GM18517 (cell line): ENCODE results near the gene ADK.
"Not testable (repeated sequence)": the region's sequence is repeated elsewhere in the genome, so short reads cannot be mapped to it uniquely, and the experiment has no call there.

ENCODE experiments used
- ATAC-seq: cut with Tn5 transposase; IDR thresholded peaks from one replicate; pipeline ENCODE4 v1.9.1; 2021; ENCODE audit warnings: mild to moderate bottlenecking, moderate library complexity; ENCODE audit not compliant: unreplicated experiment

ADK gene

DNA sequence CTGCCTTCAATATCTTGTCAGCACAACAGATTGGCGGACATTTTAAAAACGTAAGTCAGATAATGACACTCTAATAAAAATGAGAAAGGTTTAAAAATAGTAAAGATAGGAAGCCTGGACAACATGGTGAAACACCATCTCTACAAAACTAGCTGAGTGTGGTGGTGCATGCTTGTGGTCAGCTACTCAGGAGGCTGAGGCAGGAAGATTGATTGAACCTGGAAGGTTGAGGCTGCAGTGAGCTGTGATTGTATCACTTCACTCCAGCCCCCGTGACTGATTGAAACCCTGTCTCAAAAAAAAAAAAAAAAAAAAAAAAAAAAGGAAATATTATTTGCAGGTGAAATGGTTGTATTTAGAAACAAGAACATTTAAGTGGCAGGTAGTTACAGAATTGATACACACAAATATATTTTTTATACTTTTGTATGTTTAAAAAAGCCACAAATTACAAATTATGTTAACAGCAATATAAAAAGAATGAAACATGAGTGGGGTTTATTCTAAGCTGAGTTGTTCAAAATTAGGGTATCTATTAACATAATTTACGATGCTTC is 141.9 kb downstream of the ADK start:
- no peak for ATAC-seq

DNA sequence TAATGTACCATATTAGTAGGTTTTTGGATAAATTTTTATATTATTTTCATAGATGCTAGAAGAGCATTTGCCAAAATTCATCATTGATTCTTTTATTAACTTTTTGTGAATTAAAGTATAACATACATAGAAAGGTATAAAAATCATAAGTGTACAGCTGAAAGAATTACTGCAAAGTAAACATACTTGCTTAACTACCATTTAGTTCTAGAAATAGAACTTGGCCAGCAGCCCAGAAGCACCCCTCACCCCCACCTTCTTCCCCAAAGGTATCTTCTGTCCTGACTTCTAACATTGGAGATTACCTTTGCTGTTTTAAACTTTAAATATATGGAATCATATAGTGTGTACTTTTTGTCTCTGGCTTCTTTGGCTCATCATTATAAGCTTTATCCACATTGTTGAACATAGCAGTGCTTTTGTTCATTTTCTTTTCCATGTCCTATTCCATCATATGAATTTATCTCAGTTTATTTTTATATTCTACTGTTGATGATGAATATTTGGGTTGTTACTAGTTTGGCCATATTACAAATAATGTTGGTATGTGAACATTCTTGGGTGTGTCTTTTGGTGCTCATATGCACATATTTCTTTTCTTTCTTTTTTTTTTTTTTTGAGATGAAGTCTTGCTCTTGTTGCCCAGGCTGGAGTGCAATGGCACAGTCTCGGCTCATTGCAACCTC is 142.8 kb downstream of the ADK start:
- ATAC-seq: no peak

DNA sequence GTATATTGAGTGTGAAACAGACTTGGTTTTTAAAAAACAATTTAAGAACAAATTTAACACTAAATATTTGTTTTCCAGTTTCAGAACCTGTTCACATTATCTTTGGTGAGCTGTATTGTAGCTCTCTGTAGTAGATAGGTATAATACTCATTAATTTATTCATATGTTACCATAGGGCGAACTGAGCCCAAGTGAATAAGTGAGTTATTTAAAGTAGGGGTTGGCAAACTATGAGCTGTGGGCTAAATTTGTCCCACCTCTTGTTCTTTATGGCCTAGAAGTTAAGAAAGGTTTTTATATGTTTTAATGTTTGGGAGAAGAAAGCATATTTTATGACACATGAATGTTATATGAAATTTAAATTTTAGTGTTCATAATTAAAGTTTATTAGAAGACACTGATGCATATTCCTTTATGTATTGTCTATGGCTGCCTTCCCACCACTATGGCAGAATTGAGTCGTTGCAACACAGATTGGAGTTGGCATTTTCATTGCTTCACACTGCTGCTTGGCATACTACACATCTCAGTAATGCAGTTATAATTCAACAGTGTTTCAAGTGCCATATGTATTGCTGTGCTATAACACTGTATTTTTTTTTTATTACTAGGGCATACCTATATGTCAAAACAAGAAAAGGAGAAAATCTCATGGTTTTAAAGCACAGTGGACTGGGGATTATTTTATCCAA is 146.5 kb downstream of the ADK start:
- no peak for ATAC-seq

DNA sequence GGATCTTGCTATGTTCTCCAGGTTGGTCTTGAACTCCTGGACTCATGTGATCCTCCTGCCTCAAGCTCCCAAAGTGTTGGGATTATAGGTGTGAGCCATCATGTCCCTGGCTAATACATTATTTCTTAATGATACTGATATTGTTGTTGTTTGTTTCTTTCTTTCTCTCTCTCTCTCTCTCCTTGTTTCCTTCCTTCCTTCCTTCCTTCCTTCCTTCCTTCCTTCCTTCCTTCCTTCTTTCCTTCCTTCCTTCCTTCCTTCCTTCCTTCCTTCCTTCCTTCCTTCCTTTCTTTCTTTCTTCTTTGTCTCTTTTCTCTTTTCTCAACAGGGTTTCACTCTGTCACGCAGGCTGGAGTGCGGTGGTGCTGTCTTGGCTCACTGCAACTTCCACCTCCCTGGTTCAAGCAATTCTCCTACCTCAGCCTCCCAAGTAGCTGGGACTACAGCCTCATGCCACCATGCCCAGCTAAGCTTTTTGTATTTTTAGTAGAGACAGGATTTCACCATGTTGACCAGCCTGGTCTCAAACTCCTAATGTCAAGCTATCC is 149.1 kb downstream of the ADK start:
- ATAC-seq: not testable (repeated sequence)

DNA sequence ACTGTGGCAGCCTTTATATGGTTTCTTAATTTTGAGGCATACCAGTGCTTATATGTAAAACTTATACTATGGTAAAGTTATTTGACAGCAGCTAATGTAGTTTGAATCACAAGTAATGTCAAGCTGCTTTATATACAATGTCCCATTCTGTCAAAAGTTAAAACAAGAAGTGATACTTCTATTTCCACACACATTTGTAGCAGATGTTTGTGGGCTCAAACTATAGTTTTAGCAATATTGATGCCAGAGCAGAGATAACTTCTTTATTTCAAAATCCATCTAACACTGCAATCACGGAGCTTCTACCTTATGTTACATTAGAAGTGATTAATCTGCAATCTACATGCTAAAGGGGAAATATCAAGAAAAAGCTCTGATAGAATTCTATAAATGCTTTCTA is 149.6 kb downstream of the ADK start:
- ATAC-seq: no peak

DNA sequence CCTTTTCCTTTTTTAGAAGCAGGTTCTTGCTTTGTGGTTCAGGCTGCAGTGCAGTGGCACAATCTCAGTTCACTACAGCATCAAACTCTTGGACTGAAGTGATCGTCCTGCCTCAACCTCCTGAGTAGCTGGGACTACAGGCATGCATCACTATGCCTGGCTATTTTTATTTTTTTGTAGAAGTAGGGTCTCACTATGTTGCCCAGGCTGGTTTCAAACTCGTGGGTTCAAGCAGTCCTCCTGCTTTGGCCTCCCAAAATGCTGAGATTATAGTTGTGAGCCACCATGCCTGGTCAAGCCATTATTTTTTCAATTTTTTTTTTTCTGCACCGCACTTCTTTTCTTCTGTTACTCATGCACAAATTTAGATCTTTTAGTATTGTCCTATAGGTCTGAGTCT is 154.7 kb downstream of the ADK start:
- no peak for ATAC-seq

DNA sequence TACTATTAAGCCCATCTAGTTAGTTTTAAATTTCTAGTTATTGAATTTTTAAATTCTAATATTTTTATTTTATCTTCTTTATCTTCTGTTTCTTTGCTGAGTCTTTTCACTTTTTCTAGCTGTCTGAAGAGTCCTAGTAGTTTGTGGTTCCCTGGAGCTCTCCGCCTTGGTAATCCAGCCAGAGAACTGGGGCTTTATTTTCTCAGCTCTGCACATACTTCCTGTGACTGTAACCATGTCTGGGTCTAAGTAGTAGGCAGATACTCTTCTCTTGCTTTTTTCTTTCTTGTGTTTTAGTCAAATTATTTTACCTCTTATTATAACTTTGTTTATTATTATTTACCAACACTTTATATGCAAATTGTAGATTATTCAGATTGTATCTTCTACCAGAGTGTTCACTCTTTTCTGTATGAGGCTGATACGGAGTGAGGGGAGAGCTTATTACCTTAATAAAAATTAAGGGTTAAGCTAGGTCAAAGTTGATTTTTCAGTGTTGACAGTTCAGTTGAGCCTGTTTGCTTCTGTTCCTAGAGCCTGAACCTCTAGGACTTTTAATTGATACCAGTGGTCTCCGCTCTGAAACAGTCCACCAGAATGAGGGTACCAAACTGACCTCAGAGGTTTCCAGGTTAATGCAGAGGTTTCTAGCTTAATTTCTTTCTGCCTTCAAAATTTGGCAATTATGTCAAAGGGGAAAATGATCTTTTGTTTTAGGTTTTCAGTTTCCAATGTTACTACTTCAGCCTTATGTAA is 155.4 kb downstream of the ADK start:
- ATAC-seq: no peak

DNA sequence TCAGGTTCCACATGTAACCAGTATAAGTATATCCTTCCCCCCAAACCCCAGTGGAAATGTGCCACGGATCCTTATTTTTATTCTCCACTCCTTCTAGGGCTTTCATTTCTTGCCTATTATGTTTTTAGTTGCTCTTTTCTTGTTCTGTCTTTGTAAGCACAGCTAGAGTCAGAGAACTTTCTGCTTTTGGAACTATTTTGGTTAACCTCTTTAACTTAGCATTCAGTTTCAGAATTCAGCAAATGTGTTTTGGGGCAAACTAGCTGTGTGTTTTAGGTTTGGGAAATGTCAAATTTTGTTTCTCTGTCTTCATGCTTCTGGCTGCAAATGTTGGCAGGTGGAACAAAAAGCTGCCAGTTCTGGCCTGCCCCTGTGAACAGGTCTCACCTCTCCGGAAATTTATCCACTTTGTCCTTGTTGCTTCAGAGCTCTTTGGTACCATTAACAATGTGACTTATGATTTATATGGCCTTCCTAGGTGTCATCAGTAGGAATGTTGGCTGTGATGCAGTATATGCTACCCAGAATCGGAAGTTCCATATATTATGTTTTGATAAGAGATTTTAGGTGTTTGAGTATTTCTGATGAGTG is 156.1 kb downstream of the ADK start:
- no peak for ATAC-seq

DNA sequence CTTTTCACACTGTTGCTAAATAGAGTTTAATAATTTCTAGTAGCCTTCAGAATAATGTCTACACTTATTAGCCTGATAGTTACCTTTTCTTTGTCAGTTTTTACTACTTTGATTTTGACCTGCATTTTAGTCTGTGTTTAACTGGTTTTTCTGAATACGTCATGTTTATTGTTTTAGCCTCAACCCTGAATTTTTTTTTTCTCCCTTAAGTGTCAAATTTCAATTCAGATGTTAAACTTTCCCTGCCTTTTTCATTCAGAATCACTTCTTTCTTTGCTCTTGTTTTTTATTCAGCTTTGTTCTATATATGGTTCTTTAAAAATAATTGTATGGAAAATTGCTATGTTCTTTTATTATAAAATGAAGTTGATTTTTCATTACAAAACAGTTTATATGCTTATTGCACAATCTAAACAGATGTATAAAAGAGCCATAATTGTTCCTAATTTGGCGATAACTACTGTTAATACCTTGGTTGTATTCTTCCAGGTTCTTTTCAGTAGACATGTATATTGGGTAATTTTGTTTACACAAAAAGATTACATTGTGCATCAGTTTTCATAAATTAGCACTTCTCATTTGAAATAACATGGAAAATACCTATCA is 159.7 kb downstream of the ADK start:
- no peak for ATAC-seq

DNA sequence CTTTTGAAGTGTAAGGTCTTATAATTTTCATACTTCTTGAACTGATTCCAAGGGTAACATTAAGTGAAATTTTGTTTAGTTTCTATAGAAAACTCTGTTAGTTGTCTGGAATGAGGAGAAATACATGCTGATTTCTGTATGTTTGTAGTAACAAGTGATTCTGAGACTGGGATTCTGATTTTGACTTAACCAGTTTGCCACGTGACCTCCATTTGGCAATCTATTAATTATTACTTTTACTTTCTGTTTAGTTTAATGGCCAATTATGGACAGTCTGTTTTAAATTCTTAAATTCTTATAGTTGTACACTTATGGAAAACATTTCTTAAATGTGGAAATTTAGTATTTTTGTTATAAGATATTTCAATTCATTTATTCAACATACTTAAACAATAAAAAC is 163.1 kb downstream of the ADK start:
- ATAC-seq: no peak

DNA sequence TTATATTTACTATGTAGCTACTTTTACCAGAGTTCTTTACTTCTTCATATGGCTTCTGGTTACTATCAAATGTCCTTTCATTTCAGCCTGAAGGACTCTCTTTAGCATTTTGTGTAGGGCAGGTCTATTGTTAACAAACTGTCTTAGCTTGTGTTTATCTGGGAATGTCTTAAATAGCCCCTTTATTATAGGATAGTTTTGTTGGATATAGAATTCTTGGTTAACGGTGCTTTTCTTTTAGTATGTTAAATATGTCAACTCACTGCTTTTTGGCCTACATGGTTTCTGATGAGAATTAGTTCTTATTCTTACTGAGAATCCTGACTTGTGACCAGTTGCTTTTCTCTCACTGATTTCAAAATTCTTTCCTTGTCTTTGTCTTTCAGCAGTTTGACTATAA is 169.0 kb downstream of the ADK start:
- no peak for ATAC-seq

DNA sequence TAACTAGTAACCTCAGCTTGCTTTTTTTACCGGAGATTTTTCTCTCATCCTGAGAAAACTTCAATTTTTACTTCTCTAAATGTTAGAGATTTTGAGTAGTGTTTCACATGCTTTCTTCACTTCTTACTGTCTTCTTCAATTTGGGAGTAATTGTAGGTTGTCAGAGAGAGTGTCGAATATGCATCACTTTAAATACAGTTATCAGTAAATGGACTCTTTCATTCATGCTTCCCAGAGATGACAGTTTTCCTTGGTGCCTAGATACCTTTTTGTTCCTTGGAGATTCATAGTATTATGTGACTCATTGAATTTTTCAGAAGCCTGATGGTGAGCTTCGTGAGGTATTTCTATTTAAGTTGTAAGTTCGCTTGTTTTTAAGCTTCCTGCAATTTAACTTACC is 169.7 kb downstream of the ADK start:
- no peak for ATAC-seq

DNA sequence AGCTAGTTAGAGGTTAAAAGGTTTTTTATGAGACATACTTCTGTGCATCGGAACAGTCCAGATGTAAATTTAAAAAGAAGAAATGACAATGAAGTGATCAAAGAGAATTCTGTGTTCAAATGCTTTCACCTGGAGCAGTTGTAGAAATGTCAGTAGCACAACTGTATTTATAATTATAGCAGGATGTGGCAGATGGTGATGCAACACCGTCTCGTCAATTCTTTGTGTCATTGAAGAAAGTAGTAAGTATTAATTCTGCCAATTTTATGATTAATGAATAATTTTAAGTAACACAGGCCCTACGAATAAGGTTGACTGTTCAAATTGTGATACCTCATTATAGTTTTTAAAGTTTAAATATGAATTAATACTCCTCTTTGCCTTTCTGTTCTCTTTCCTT is 171.1 kb downstream of the ADK start:
- ATAC-seq: no peak

DNA sequence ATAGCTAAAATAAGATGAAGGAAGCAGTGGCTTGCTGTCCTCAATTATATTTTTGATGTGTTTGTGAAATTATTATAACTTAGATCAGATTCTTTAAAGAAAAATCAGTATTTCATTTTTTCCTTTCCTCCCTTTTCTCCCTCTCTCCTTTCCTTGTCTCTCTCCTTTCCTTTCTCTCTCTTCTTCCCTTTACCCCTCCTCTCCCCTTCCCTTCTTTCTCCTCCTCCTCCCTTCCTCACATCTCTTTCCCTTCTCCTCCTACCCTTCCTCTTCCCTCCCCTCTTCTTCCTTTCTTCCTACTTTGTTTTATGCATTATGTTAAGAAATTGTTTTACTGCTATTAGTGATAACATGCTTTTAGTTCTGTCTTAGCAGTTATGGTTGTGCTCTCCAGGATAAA is 171.5 kb downstream of the ADK start:
- ATAC-seq: no peak

DNA sequence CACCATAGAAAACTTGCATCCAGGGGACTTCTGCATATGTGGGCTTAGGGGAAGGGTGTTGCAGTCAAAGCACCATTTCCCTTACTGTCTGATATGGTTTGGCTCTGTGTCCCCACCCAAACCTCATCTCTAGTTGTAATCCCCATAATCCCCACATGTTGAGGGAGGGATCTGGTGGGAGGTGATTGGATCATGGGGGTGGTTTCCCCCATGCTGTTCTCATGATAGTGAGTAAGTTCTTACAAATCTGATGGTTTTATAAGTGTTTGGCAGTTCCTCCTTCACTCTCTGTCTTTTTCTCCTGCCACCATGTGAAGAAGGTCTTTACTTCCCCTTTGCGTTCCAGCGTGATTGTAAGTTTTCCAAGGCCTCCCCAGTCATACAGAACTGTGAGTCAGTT is 177.4 kb downstream of the ADK start:
- no peak for ATAC-seq

DNA sequence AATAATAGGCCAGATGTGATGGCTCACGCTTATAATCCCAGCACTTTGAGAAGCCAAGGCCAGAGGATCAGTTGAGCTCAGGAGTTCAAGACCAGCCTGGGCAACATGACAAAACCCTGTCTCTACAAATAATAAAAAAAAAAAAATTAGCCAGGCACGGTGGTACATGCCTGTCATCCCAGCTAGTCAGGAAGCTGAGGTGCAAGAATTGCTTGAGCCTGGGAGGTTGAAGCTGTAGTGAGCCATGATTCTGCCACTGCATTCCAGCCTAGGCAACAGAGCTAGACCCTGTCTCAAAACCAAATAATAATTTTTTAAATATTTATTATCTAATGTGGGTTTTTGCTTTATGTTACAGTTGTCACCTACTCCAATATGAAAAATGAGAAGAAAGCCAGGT is 178.9 kb downstream of the ADK start:
- ATAC-seq: no peak

DNA sequence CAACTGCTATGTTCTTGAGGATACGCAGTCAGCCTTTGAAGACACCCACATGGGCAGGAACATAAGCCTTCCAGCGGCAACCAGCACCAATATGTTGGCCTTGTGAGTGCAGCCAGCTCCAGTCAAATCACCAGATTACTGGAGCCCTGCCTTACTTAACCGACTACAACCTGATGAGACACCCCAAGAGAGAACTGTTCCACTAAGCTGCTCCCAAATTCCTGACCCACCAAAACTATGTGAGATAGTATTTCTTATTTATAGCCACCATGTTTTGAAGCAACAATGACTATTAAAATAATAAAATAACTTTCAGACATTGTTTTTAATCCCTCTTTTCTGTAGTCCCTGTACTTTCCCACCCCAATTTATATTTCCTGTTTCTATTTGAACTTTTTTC is 179.6 kb downstream of the ADK start:
- no peak for ATAC-seq

DNA sequence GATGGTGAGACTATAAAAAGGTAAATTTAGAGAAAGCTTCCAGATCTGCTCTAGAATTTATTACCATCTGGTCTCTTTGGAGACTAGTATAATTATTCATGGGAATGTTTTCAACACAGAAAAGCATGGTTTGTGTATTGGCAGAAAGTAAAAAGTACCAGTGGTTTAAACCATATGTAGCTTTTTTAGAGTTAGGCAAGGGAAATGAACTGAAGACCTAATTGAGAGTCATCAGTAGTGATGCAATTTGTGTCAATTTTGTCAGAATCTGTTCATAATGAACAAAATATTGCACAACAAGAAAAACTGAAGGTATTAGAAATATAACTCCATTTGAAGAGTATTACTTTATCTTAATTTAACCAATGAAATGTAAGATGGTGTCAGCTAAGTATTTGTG is 181.4 kb downstream of the ADK start:
- no peak for ATAC-seq

DNA sequence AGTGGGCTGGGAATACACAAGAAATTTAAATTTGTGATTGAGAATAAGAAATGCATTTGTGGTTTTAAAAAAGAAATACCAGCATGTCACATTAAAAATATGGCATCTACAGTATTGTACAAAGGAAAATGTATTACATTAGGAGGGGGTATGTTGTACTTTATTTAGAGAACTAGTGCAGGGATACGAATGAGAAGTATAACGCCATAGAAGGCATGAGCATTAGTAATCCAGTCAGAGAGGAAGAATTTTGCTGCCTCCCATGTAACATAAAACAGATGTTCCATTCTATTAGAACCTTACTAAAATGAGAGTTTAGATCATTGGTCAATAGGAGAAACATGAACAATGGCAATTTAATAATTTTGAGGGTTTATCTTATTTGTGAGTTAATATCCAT is 182.2 kb downstream of the ADK start:
- ATAC-seq: no peak

DNA sequence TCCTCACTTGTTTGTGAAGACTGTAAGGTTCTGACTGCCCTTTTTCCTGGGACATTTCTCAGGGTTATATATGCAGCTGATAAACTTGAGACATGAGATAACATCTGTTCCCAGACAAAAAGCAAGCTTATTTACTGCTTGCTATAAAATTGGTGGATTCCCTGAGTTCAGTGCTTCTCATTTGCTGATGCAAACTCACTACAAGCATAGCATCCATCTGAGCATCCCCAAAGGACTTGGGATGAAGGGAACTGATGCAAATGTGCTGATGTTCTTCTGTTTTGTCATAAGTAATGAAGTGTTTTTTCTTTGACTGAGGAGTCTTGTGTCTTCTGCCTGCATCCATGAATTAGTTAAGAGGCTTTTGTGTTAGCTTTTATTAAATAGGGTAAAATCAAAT is 183.2 kb downstream of the ADK start:
- ATAC-seq: no peak

DNA sequence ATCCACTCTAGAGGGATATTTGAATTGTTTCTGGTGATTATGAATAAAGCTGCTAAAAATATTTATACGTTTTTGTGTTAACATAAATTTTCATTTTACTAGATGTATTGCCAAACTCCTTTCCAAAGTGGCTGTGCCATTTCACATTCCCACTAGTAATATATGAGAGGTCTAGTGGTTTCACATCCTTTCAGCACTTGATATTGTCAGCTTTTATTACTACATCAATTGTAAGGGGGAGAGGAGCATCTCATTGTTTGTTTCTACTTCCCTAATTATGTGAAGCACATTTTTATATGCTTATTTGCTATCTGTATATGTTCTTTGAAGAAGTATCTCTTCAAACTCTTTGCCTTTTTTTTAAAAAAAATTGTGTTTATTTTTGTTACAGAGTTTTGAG is 184.5 kb downstream of the ADK start:
- no peak for ATAC-seq
